MCF 10A (cell line): ENCODE measurements around the gene AFDN. TPM values are rescaled to one million over a fixed set of nuclear protein-coding genes. Genes with fewer than 3 reads are reported as not detected.

Experiments used
- BruUV-seq: library from RNA; stranded (reverse); fragments of 400-500 nt; replicated peaks from 2 replicates; lab custom pipeline; 2021; lab: Mats Ljungman, UMichigan
- CTCF ChIA-PET: fragments of 300-600 bp; sonication (Branson Sonifier 250); formaldehyde crosslinking; extraction: SDS; loops from one replicate; lab custom pipeline; 2021; ENCODE audit warnings: antibody characterized with exemption, inconsistent platforms; lab: Yijun Ruan, JAX
- POLR2A ChIA-PET: fragments of 300-600, 350-650 bp; sonication (Branson Sonifier 250); formaldehyde crosslinking; extraction: SDS; loops from one replicate; lab custom pipeline; 2020; ENCODE audit warnings: antibody characterized with exemption, inconsistent platforms; lab: Yijun Ruan, JAX
- DNase-seq: peaks from one replicate; pipeline ENCODE4 v3.0.0-alpha.2; 2018; ENCODE audit not compliant: unreplicated experiment
- H3K27ac Mint-ChIP-seq: one replicate; pipeline ENCODE4 v1.8.0; 2022; ENCODE audit warnings: mild to moderate bottlenecking, low read depth, mixed read lengths; ENCODE audit not compliant: unreplicated experiment
- H3K27me3 Mint-ChIP-seq: one replicate; pipeline ENCODE4 v1.8.0; 2022; ENCODE audit warnings: mixed read lengths; ENCODE audit not compliant: insufficient read depth, unreplicated experiment
- H3K36me3 Mint-ChIP-seq: one replicate; pipeline ENCODE4 v1.8.0; 2022; ENCODE audit warnings: mild to moderate bottlenecking, moderate library complexity, mixed read lengths; ENCODE audit not compliant: insufficient read depth, unreplicated experiment
- H3K4me1 Mint-ChIP-seq: one replicate; pipeline ENCODE4 v1.8.0; 2022; ENCODE audit warnings: mixed read lengths; ENCODE audit not compliant: insufficient read depth, unreplicated experiment
- H3K4me3 Mint-ChIP-seq: one replicate; pipeline ENCODE4 v1.8.0; 2022; ENCODE audit warnings: mild to moderate bottlenecking, moderate library complexity, mixed read lengths; ENCODE audit not compliant: unreplicated experiment
- H3K9me3 Mint-ChIP-seq: one replicate; pipeline ENCODE4 v1.8.0; 2022; ENCODE audit warnings: mixed read lengths; ENCODE audit not compliant: unreplicated experiment
- intact Hi-C: fragments of 100-400 bp; cut with micrococcal nuclease; formaldehyde crosslinking; loops from 2 replicates; pipeline ENCODE4 v1.14.1; 2022
- total RNA-seq: library from RNA; stranded (reverse); gene quantifications from 2 replicates; pipeline ENCODE4 v1.2.3, GENCODE V29; 2022
- TF ChIP-seq, protein P1 (sequence below): fragments of 200-600 bp; IDR thresholded peaks from one replicate; pipeline ENCODE4 v1.8.0; 2022; ENCODE audit warnings: antibody characterized with exemption, mild to moderate bottlenecking; ENCODE audit not compliant: unreplicated experiment

The AFDN gene
- total RNA-seq, 1 experiment from 2014 or later = 115 TPM

DNA sequence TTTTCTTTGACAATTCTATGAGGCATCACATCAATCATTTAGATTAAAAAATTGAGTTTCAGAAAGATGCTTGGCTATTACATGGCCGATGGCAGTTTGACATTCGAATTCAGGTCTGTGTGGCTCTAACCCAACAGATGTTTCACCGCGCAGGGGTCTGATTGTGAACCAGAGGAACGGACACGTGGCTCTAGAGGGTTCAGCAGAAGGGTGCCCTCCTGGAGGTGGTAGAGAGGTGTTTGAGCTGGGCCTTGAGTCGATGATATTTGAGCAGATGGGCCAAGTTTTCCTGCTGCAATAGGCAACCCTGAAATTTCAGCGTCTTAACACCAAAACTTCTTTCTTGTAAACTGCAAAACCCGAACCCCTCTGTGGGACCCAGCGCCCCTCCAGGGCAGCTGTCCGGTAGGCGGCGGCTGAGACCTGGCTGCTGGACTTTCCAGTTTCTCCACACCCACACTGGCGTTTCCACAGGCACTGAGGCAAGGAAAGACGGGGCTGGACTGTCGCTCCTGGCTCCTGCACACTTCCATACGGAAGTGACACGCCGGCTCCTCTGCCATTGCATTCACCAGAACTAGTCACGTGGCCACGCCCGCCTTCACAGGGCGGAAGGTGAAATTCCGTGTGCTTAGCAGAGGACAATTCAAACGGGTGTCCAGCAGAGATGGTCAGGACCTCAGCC, 11.3 kb upstream of the AFDN start:
- Mint-ChIP-seq H3K36me3 (no peaks in the 10 kb centered on the region), H3K27ac (no peak overlapping the region), H3K9me3 (no peaks in the 10 kb centered on the region), H3K27me3 (peaks cover 21% of the 10 kb centered on the region), H3K4me3 (no peak overlapping the region), H3K4me1 (peaks cover 5% of the 10 kb centered on the region)
- intact Hi-C loops = no loop called here
- POLR2A ChIA-PET = interaction anchor here (0.7 kb wide), 1 partner anchor 46 kb away, joined by 3 read pairs; no protein-coding TSS in a partner anchor
- CTCF ChIA-PET = no interaction called here
- TF ChIP-seq, protein P1, sequence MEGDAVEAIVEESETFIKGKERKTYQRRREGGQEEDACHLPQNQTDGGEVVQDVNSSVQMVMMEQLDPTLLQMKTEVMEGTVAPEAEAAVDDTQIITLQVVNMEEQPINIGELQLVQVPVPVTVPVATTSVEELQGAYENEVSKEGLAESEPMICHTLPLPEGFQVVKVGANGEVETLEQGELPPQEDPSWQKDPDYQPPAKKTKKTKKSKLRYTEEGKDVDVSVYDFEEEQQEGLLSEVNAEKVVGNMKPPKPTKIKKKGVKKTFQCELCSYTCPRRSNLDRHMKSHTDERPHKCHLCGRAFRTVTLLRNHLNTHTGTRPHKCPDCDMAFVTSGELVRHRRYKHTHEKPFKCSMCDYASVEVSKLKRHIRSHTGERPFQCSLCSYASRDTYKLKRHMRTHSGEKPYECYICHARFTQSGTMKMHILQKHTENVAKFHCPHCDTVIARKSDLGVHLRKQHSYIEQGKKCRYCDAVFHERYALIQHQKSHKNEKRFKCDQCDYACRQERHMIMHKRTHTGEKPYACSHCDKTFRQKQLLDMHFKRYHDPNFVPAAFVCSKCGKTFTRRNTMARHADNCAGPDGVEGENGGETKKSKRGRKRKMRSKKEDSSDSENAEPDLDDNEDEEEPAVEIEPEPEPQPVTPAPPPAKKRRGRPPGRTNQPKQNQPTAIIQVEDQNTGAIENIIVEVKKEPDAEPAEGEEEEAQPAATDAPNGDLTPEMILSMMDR = no peak
- no TSS peak for BruUV-seq
- no peak for DNase-seq

DNA sequence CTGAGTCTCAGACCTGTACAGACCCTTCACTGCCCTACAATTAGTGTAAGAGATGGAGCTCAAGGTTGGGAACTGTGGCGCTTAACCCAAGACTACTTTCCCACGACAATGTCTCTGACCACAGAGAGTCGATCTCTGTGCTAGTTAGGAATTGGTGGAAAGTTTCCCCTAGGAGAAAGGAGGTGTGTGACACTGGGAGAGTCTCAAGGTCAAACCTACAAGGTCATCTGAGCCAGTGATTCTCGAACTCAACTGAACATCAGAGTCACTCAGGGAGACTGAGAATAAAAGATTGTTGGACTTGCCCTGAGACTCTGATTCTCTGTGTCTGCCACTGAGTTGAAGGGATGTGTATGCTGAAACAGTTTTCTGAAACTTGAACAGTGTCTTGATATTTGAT, 9.7 kb upstream of the AFDN start:
- H3K27ac Mint-ChIP-seq = no peak overlapping the region
- POLR2A ChIA-PET = no interaction called here
- H3K27me3 Mint-ChIP-seq = peaks cover 5% of the 10 kb centered on the region
- H3K36me3 Mint-ChIP-seq = no peaks in the 10 kb centered on the region
- intact Hi-C loops = no loop called here
- H3K4me3 Mint-ChIP-seq = no peak overlapping the region
- peaks cover 5% of the 10 kb centered on the region for H3K4me1 Mint-ChIP-seq
- no peaks in the 10 kb centered on the region for H3K9me3 Mint-ChIP-seq
- no TSS peak for BruUV-seq
- CTCF ChIA-PET = no interaction called here
- DNase-seq = no peak
- TF ChIP-seq, protein P1 = no peak

DNA sequence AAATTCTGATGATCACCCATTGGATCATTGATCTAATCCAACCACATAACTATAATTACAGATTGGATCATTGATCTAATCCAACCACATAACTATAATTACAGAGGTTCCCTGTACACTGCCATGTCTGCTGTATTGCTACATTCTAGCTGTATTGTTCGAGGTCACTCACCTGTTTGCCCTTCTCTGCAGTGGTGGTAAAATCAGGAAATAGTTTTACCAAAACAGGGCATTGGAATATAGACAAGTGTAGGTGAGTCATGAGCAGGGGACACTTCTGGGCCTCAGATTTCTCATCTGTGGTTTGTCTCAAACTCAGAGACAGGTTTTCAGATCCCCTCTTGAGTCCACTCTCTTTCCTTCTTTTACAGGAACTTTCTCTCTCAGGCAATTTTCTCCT, 9.0 kb upstream of the AFDN start:
- POLR2A ChIA-PET = no interaction called here

DNA sequence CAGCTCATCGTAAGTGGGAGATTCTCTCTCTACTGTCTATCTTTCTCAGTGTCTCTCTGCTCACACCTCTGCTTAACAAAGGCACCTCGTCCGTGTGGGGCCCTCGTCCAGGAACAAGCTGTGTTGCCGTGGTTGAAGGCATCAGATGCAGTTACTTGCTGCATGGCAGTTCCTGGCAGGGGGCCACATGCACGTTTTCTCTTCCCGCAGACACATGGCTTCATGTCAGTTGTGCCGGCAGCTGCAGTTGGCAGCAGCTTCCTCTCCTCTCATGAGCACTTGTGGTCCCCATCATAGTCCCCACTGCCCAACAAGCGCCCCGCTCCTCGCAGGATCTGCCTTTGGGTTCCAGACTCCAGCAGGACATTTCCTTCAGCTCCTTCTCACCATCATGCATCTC, 7.1 kb upstream of the AFDN start:
- intact Hi-C loops = no loop called here
- Mint-ChIP-seq H3K9me3 (no peaks in the 10 kb centered on the region), H3K36me3 (no peaks in the 10 kb centered on the region), H3K4me3 (no peak overlapping the region), H3K27me3 (no peaks in the 10 kb centered on the region), H3K27ac (no peak overlapping the region), H3K4me1 (peaks cover 5% of the 10 kb centered on the region)
- no TSS peak for BruUV-seq
- TF ChIP-seq, protein P1 = no peak
- ChIA-PET CTCF (no interaction called here), POLR2A (no interaction called here)
- no peak for DNase-seq

More for the DNA sequence above, 9.0 kb upstream of the AFDN start:
- Mint-ChIP-seq H3K36me3 (no peaks in the 10 kb centered on the region), H3K9me3 (no peaks in the 10 kb centered on the region), H3K27me3 (no peaks in the 10 kb centered on the region), H3K27ac (no peak overlapping the region), H3K4me1 (peaks cover 5% of the 10 kb centered on the region), H3K4me3 (no peak overlapping the region)
- TF ChIP-seq, protein P1 = no peak
- intact Hi-C loops = no loop called here
- BruUV-seq = no TSS peak
- CTCF ChIA-PET = interaction anchor here (0.7 to 0.9 kb wide), 2 partner anchors 630 to 1007 kb away, joined by 3 to 5 read pairs; no protein-coding TSS in a partner anchor
- peak; percentile 24 for DNase-seq
